Measurements from ENCODE around the gene GNPTG.

GNPTG gene

DNA sequence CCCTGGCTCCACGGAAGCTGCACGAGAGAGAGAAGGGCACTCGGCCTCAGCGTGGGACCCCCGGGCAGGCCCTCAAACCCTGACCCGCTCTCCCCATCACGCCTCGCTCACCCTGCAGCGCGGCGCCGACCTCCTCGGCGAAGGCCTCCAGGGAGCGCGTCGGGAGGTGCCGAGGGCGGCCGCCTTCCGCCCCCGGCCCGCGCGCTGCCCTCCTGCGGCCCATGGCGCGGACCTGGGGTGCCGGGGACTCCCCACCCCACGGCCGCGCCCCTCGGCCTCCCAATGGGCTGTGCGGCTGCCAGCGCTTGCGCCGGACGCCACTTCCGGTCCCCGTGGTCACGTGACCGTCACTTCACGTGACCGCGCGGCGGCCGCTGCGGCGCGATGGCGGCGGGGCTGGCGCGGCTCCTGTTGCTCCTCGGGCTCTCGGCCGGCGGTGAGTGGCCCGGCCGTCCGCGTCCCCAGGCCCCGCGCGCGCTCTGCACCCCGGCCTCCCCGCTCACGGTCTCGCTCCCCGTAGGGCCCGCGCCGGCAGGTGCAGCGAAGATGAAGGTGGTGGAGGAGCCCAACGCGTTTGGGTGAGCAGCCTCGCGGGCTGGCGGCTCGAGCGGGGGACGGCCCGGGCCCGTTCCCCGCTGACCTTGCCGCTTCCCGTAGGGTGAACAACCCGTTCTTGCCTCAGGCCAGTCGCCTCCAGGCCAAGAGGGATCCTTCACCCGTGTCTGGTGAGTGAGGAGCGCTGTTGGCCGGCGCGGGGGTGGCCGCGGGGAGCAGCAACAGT is at the start of gene GNPTG, which contains the start of gene TSR3:
Gene GNPTG, plus strand, starts transcription at position 350 of the 781 bp plus-strand sequence. Its CDS starts 35 bp downstream, at position 385.
Gene TSR3, minus strand, starts transcription at position 297 of the 781 bp plus-strand sequence. Its CDS starts 74 bp downstream, at position 223.
- peak; percentile 3 to 17 for DNase-seq

DNA sequence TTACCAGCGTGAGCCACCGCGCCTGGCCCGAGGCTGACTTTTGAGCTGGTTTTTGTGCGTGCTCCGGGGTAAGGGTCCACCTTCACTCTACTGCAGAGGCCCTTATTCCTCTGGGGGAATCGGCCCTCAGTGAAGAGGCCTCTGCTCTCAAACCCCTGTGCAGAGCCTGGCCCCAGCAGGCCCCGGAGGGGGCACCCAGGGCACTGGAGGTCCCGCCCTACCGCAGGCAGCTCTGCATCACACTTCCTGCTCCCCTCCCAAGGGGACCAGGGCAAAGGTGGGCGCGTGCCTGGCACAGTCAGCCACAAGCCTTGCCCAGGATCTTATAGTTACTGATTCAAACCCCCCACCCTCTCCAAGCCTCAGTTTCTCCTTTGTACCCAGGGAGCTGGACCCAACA is 45.9 kb upstream of the GNPTG start:
- DNase-seq, result no peak

DNA sequence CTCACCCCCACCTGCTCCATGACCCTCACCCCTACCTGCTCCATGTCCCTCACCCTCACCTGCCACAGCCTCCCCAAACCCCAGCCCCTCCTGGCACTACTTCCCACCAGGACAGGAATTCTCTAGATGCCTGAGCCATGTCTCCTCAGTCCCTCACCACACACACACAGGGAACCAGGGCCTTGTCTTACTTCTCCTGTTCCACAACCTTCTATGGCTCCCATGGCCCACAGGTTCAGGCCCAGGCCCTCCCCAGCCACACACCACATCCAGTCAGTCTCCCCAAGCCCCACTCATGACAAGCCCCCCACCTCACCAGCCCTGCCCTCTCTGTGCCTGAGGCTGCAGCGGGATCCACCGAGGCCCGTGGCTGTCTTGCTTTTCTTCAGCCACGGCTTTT is 45.4 kb upstream of the GNPTG start:
- no peak for DNase-seq

DNA sequence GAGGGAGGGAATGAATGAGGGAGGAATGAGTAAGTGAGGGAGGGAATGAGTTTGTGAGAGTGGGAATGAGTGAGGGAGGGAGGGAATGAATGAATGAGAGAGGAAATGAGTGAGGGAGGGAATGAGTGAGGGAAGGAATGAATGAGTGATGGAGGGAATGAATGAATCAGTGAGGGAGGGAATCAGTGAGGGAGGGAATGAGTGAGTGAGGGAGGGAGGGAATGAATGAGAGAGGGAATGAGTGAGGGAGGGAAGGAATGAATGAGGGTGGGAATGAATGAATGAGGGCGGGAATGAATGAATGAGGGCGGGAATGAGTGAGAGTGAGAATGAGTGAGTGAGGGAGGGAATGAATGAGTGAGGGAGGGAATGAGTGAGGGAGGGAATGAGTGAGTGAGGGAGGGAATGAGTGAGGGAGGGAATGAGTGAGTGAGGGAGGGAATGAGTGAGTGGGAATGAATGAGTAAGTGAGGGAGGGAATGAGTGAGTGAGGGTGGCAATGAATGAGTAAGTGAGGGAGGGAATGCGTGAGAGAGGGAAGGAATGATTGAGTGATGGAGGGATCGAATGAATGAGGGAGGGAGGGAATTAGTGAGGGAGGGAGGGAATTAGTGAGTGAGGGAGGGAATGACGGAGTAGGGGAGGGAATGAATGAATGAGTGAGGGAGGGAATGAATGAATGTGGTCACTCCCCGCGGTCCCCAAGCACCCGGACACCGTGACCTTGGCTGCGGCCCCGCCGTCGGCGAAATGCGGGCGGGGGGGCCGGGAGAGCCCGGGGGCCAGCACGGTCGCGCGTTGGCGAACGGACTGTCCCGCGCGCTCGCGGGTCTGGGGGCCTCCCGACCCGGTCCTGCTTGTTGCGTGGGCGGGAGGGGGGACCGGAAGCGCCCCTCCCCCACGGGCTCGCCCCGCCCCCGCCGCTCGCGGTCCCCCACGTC is 43.4 kb upstream of the GNPTG start:
- DNase-seq, result peak in 1 of 2 experiments; percentile 3

DNA sequence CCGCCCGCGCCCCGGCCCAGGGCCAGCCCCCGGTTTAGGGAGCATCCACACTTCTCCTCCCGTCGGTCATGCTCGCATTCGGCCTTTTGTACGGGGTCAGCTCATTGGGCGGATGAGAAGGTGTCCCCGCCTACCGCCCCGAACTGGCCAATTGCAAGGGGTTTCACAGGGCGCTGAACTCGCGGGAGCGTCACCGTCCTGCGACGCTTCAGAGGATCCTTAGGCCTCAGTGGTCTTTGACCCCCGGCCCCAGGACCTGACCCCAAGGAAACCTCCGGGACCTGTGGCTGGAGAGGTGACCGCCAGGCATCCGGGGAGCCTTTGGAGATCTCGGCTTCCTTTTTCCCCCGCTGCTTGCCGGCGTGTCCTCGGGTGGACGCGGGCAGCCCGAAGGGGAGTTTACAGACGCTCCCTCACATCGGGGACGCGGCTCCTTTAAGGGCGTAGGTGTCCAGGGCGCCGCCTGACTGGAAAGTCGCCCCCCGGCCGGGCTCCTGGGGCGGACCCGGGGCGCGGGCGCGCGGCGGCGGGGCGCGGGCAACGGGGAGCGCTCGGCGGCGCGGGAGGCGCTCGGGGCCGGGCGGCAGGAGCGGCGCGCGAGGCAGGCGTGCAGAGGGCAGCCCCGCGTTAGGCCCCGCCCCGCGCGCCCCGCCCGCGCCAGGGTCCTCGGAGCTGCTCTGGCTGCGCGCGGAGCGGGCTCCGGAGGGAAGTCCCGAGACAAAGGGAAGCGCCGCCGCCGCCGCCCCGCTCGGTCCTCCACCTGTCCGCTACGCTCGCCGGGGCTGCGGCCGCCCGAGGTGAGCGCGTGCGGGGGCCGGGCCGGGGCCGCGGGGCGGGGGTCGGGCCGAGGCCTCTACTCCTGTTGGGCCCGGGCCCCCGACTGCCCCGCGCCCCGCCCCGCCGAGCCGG is 42.5 kb upstream of the GNPTG start, which contains the start of gene UBE2I:
Gene UBE2I, plus strand, starts transcription at position 660 of the 909 bp plus-strand sequence. CDS start 4,395 bp downstream, outside the sequence.
- peak; percentile 70 to 81 for DNase-seq

DNA sequence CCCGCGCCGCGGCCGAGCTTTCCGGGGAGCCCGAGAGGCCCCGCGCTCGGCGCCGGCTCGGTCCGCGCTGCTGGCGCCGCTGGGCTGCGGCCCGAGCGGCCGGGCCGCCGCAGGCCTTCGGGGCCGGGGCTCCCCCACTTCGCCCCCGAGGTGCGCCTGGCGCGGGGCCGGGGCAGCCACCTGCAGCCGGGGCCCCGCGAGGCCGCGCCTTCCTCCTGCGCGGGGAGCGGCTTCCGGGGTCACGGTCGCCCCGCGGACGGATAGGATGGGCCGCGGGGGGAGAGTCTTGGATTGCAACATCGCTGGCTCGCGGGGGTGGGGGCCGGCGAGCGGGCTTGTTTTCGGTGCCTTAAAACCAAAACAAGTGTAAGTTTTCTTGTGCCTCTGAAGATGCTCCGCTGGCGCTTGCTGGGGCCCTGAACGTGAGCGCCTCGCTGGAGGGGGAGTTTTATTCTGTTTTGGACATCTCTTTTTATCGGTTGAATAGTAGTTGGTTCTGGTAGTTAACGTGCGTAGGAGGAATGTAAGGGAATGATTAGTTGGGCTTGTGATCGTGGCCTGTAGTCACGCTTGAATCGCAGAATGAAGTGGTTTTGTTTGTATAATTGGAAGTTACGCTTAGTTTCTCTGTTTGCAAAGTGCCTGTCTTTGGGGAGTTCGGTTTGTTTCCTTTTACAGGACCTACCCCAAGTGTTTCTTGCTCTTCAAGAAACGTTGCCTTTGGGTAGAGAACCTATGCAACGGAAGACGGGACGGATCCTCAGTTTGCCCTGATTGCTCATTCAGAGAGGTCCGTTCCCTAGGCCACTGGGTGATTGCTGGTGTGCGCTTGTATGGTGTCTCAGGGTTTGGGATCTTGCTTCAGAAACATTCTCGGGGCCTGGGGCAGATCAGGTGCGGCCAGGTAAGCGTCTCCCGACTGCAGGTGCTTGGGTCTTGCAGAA is 41.6 kb upstream of the GNPTG start:
- DNase-seq, result no peak

DNA sequence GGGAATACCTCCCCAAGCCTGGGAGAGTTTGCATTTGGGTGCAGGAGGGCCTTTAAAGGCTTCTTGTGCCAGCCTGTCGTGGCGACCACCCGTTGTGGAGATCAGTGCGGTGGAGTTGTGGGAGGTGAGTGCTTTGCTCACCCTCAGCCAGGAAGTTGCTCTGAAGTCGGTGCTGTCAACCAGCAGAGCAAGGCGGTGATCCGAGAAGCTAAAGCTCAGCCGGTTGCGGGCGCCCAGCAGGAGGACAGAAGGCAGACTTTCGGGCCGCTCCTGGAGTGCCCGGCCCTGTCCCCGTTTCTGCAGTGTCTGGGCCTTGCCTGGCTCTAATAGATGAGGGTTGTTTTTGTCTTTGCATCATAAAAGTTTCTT is 40.9 kb upstream of the GNPTG start:
- DNase-seq, result no peak

DNA sequence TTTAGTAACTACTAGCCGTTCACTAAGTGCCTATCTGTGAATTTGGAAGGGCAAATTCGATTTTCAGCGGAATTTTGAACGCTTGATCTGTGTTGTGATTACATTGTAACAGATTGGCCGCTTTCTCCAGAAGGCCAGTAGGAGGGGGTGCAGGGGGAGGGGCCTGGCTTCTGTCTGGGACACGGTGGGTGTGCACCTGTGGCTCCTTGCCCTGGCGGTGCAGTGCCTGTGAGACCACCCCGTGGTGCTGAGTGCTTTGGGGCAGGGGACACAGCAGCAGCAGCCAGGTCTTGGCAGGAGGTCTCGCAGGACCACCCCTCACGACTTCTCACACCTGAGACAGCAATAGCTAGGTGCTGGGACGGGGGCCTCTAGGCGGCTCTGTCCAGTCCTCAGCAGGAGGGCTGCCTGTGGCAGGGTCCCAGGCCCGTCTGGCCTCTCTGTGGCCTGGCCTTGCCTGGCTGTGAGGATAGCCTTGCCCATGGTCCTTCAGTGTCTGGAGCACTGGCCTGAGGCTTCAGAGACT is 40.5 kb upstream of the GNPTG start:
- no peak for DNase-seq

DNA sequence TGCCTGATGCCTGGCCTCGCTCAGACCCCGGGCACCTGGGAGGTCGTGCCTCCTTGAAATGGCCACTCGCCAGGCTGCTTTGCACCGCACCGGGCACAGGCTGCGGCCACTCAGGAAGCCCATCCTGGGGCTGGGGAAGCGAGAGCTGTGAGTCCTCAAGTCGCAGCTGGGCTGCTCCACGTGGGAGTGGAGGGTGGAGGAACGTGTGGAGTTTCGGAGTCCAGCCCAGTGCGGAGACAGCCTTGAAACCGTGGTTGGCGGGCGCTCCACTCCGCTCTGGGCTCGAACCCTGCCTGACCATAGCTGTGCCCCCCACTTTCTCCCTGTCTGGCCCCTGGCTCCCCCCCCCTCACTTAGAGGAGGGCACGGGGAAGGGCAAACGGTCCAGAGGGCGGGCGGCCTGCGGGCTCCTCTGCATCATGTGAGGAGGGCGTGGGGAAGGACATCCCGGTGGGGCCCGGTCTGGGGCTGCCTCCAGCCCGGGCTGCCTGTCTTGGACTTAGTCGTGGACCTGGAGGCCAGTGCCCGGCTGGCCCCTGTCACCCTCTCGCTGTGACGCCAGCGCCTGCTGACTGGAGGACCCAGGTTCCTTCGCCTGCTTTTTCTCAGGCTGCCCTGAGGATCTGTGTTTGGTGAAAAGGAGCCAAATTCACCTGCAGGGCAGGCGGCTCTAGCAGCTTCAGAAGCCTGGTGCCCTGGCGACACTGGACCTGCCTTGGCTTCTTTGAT is 39.8 kb upstream of the GNPTG start:
- DNase-seq, result no peak

DNA sequence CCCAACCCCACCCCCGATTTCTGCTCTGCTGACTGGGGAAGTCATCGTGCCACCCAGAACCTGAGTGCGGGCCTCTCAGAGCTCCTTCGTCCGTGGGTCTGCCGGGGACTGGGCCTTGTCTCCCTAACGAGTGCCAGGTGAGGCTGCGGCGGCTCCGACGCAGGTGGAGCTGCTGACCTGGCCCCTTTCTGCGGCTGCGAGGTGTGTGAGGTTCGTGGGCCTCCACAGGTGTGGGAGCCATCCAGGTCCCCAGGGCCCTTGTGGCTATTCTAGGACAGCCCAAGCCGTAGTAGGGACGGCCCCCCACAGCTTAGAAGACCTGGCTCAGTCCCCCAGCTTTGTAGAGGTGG is 39.3 kb upstream of the GNPTG start:
- DNase-seq, result no peak

DNA sequence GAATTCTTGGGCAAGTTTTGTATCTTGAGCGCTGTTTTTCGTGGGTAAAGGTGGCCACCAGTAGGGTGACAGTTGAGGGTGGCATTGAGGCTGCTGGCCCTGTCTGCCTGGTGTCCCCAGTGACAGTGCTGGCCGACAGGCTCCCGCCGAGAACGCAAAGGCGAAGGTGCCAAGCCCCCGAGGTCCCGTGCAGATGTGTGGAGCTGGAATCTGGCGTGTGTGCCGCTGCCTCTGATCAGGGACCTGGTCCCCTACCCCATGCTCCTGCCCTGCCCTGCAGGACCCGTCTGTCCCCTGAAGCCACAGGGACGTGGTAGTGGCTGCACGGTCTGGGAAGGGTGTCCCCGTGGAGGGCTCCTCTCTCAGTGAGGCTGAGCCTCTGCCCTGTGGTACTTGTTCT is 38.8 kb upstream of the GNPTG start:
- DNase-seq, result no peak

DNA sequence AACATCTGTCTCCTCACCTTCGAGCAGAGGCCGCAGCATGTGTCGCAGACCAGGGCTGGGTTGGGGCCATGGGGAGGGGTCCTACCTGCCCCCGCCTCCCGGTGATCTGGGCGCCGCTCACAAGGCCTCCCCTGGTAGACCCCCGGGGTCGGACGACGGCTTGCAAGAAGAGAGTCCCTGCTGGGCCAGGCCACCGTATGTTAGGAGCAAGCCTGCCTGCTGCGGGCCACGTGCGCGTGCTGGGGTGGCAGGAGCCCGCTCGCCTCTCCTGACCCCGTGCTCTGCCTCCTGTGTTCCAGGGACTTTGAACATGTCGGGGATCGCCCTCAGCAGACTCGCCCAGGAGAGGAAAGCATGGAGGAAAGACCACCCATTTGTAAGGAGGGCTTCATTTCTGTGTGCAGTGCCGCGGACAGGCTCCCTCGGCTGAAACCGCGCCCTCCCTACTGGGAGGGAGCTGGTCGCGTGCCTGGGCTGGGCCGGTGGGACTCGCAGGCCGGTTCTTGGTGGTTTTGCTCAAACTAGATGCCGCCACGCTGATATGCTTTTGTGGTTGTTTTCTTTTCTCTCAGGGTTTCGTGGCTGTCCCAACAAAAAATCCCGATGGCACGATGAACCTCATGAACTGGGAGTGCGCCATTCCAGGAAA is 37.9 kb upstream of the GNPTG start:
- no peak for DNase-seq

DNA sequence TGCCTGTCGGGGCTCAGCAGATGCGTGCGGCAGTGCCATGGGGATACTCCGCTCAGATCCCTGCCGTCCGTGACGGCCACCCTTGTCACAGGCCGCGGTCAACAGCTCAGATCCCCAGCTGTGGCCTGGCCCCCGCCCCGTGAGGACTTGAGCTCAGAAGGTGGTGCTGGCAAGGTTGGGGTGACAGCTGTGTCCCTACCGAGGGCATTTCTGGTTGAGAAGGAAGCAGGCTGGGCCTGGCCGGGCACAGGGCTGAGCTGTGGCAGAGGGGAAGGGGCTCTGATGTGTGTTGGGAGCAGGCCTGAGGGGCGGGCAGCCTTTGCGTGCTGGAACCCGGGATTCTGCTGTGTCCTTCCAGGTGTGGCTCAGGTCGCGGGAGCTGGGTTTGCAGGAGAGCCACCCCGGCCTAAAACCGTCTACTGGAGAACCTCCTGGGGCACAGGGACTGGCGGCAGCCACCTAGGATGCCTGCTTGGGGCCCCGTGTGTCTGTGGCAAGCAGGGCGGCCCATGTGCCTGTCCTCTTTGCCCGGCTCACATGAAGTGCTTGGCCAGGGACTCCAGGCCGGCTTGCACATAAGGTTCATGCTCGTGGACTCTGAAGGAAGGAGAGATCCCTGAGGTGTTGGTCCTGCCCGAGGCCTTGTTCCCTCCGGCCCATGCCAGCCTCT is 37.2 kb upstream of the GNPTG start:
- DNase-seq, result no peak

DNA sequence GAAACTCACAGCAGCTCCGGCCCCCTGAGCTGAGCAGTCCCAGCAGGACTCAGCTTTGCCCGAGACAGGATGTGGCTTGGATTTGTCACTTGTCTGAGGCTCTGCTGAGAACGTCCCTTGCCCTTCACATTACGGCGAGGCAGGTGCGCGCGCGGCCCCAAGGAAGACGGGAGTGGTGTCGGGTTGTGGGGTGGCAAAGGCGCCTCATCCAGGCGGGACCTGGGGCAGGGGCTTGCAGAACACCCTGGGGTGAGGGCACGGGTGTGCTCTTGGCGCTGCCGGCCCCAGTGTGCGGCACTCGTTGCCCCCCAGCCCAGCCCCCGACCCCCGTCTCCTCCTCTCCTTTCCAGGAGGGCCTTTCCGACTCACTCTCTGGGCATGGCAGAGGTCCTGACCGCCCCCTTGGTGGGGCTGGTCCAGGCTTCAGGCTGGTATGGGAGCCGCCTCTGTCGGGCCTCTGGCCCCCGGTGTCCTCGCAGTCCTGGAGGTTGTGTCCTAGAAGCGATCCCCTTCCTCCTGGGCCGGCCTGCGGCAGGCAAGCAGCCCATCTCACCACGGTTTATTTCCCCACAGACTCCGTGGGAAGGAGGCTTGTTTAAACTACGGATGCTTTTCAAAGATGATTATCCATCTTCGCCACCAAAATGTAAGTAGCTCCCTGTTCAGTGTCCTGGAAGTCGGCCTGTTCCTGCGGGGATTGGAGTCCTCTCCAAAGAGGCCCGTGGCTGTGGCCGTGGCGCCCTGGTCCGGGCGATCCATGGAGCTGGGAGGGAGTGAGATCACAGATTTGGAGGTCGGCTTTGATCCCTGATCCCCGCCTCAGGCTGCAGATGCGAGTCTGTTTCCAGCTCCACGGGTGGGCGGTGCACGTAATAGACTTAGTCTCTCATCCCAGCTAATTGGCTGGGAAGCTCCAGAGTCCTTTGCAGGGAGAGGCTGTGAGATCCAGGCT is 36.4 kb upstream of the GNPTG start:
- no peak for DNase-seq

DNA sequence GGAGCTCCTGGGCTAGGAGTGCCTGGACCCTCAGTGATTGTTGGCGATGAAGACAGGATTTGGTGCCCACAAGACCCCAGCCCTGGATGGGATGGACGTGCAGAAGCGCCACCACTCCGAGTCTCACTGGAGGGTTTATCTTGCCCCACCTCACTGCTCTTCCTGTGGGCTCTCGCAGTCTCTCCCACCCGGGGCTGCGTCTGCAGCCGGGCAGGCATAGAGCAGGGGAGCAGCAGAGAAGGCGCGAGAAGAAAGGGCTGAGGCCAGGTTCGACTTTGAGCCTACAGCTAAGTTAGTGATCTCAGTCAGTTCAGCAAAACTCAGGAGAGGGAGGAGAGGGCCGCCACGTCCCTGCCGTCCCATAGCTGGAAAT is 35.7 kb upstream of the GNPTG start:
- no peak for DNase-seq

DNA sequence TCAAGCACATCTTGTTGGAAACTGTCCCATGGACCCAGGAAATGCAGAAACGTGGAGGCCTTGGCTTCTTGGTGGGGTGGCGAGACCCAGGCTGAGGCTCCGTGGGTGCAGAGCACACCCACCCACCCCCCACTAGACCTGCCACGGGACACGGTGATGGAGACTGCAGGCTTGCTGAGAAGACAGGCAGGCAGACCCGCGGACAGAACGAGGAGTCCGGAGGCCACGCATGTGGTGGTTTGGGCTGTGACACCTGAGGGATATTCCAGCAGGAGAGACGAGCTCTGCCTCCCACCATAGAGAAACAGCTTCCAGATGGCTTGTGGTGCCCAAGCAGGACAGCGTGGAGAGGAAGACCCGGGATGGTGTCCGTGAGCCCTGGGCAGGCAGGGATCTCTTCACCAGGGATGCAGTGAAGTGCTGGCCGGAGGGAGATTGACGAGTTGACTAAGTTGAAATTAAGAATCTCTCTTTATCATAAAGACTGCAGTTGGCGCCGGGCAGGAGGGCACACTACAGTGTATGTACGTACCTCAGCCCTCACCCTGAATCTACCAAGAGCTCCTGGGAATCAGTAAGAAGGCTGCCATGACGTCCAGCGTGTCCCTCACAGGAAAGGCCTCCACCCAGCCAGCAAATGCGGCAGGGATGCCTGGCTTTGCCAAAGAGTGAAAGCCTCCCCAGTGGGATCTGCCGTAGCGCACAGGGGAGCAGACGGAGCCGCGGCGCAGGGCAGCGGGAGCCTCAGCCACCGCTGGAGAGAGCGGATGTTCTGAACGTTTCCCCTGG is 34.1 kb upstream of the GNPTG start:
- no peak for DNase-seq

DNA sequence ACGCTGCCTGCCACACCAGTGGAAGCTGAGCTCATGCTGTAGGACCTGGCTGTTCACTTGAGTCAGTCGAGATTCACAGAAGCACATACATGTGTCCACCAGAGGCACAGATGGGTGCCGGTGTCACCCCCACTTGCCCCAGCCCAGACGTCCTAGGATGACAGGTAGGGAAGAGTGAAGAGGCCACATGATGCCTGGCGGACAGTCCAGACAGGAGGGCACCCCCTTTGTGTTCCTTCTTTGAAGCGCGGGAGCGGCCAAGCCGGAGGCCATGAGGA is 33.5 kb upstream of the GNPTG start:
- DNase-seq, result no peak

DNA sequence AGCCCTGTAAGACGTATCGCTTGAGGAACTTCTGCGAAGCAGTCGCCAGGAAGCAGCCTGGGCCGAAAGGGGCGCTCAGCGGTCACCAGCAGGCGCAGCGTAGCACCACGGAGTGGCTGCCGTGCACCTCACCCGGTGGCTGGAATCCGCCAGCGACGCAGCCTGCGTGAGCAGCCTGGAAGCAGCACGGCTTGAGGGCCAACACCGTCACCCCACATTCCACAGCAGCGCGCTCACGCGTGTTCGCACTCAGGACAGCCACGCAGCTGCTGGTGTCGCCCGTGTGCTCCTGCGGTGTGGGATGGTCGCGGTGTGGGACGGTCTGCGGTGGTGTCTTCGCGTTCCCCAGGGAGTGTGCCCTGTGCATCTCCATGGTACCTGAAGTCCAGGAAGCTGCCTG is 32.7 kb upstream of the GNPTG start:
- DNase-seq, result no peak
